Liver (tissue), 9 donors: Measurements from ENCODE around the gene ZDHHC24. TPM values are rescaled to one million over a fixed set of nuclear protein-coding genes. Genes with fewer than 3 reads are reported as not detected.

Source experiments
- DNase-seq: peaks from one replicate; pipeline ENCODE4 v3.0.0-alpha.2; 2017; ENCODE audit warnings: low spot score
- H3K27ac ChIP-seq, 2 donors: one replicate each; pipeline ENCODE4 v1.7.0; 2013; ENCODE audit warnings: inconsistent platforms in 2 of 2, low read length in 2 of 2, control low read depth in 1 of 2, low read depth in 1 of 2, mild to moderate bottlenecking in 1 of 2
- H3K27me3 ChIP-seq, 4 donors: one replicate each; pipeline versions ENCODE4 v1.6.1 to v1.7.0; 2013; ENCODE audit warnings: low read length in 3 of 4, inconsistent platforms in 1 of 4, mild to moderate bottlenecking in 1 of 4, moderate library complexity in 1 of 4; ENCODE audit not compliant: control insufficient read depth in 4 of 4, insufficient read depth in 4 of 4
- H3K36me3 ChIP-seq, 4 donors: one replicate each; pipeline versions ENCODE4 v1.6.1 to v1.7.0; 2013; ENCODE audit warnings: low read length in 3 of 4, mild to moderate bottlenecking in 3 of 4, low read depth in 1 of 4, moderate library complexity in 1 of 4; ENCODE audit not compliant: control insufficient read depth in 4 of 4, insufficient read depth in 3 of 4
- H3K4me1 ChIP-seq, 4 donors: one replicate each; pipeline versions ENCODE4 v1.6.1 to v1.7.0; 2013; ENCODE audit warnings: low read length in 3 of 4, mild to moderate bottlenecking in 3 of 4, moderate library complexity in 1 of 4; ENCODE audit not compliant: control insufficient read depth in 4 of 4, insufficient read depth in 4 of 4
- H3K4me3 ChIP-seq, 3 donors: one replicate each; pipeline versions ENCODE4 v1.6.1 to v1.7.0; 2013; ENCODE audit warnings: low read length in 3 of 3, control low read depth in 1 of 3, low read depth in 1 of 3, mild to moderate bottlenecking in 1 of 3
- H3K9ac ChIP-seq, 2 donors: one replicate each; pipeline ENCODE4 v1.7.0; 2013; ENCODE audit warnings: low read length in 2 of 2, mild to moderate bottlenecking in 2 of 2, moderate library complexity in 2 of 2, control low read depth in 1 of 2, low read depth in 1 of 2
- H3K9me3 ChIP-seq, 4 donors: one replicate each; pipeline versions ENCODE4 v1.6.1 to v1.7.0; 2013; ENCODE audit warnings: low read length in 3 of 4; ENCODE audit not compliant: control insufficient read depth in 4 of 4
- ATF3 ChIP-seq: IDR thresholded peaks from 2 replicates; pipeline ENCODE4 v1.6.1; 2016; ENCODE audit warnings: antibody characterized with exemption
- CTCF ChIP-seq: fragments of 150-350 bp; IDR thresholded peaks from 2 replicates; pipeline ENCODE4 v1.5.1; 2017; ENCODE audit warnings: improper control_type of control experiment, low read depth, low read length; ENCODE audit not compliant: missing input control
- EGR1 ChIP-seq, 2 donors: IDR thresholded peaks; 2 replicates each; pipeline ENCODE4 v1.6.1; 2016 to 2018; ENCODE audit warnings: antibody characterized with exemption in 2 of 2, low read depth in 2 of 2
- FOXA2 ChIP-seq: IDR thresholded peaks from 2 replicates; pipeline ENCODE4 v1.6.1; 2016; ENCODE audit warnings: antibody characterized with exemption
- HNF4A ChIP-seq, 2 donors: conservative IDR thresholded peaks; 2 replicates each; pipeline ENCODE4 v1.6.1; 2016; ENCODE audit warnings: antibody characterized with exemption in 2 of 2, mild to moderate bottlenecking in 2 of 2
- JUND ChIP-seq, 2 donors: IDR thresholded peaks; 2 replicates each; pipeline ENCODE4 v1.6.1; 2016; ENCODE audit warnings: antibody characterized with exemption in 2 of 2
- NR2F2 ChIP-seq: IDR thresholded peaks from 2 replicates; pipeline ENCODE4 v1.6.1; 2016; ENCODE audit warnings: antibody characterized with exemption
- RAD21 ChIP-seq, 2 donors: IDR thresholded peaks; 2 replicates each; pipeline ENCODE4 v1.6.1; 2016; ENCODE audit warnings: antibody characterized with exemption in 2 of 2, mild to moderate bottlenecking in 2 of 2
- REST ChIP-seq: IDR thresholded peaks from 2 replicates; pipeline ENCODE4 v1.6.1; 2016; ENCODE audit warnings: antibody characterized with exemption, mild to moderate bottlenecking
- TAF1 ChIP-seq: conservative IDR thresholded peaks from 2 replicates; pipeline ENCODE4 v1.6.1; 2016; ENCODE audit warnings: antibody characterized with exemption, mild to moderate bottlenecking
- WGBS: extraction: QIAGEN DNeasy Blood & Tissue Kit; methylation state at CpG from one replicate; pipeline ENCODE4 v1.1.7; 2013; 5-methylcytosine and 5-hydroxymethylcytosine counted together
- polyA plus RNA-seq, 2 donors: library from polyadenylated mRNA; stranded (reverse) in 1 of 2; unstranded in 1 of 2; fragments of 200-250 nt in 1 of 2; fragments of >200 nt in 1 of 2; fragmentation: Nextera tagmentation in 1 of 2; extraction: Ambion mirVana in 1 of 2; gene quantifications; one replicate each; pipeline versions ENCODE4 v1.2.1 to v1.2.3, GENCODE V29; 2013 to 2015
- total RNA-seq, 2 donors: library from RNA; depleted of rRNA; stranded (reverse); fragments of >200 nt; gene quantifications; one replicate each; pipeline ENCODE4 v1.2.3, GENCODE V29; 2014
- donor health status: healthy.
- donor health status: healthy.
- donor health status: healthy.
- donor health status: healthy.
- donor health status: healthy.

Gene ZDHHC24
- total and polyA plus RNA-seq, 4 donors: 4.1 to 6.4 (median 5.1) TPM

- no peak overlapping the region for H3K27ac ChIP-seq
- H3K4me1 ChIP-seq: peaks cover 15 to 40% (median 31%) of the 10 kb centered on the region in 4 donors
- peak overlapping the region; percentile 56 to 93 (median 91) for H3K4me3 ChIP-seq
- WGBS: 26% methylated on average over 7 of the region's 7 CpGs
- no peak for DNase-seq
- no peaks in the 10 kb centered on the region for H3K9me3 ChIP-seq
- no peaks in the 10 kb centered on the region for H3K27me3 ChIP-seq
- TF ChIP-seq JUND (IDR thresholded peaks at IDR 0.05) (no peak), REST (peak; percentile 65), RAD21 (IDR thresholded peaks at IDR 0.05) (no peak), EGR1 (IDR thresholded peaks at IDR 0.05; ENCODE audit: low read depth in 2 of 2) (no peak), TAF1 (no peak), ATF3 (no peak)
- H3K36me3 ChIP-seq: no peaks in the 10 kb centered on the region
- peak overlapping the region; percentile 70 to 73 for H3K9ac ChIP-seq
Measured at GRCh38 chr11:66593650-66594049, 47.8 kb upstream of the ZDHHC24 start.

GRCh38 chr11:66593303-66593635 is 47.4 kb upstream of the ZDHHC24 start:
- 4% methylated on average over 12 of the region's 12 CpGs for WGBS
- Histone ChIP-seq H3K9me3 (no peaks in the 10 kb centered on the region), H3K9ac (peak overlapping the region; percentile 70 to 73), H3K27me3 (no peaks in the 10 kb centered on the region), H3K4me1 (peaks cover 15 to 40% (median 31%) of the 10 kb centered on the region in 4 donors), H3K27ac (peak overlapping the region; percentile 77 to 79), H3K4me3 (peak overlapping the region; percentile 56 to 93 (median 91)), H3K36me3 (no peaks in the 10 kb centered on the region)
- TF ChIP-seq ATF3 (no peak), HNF4A (conservative IDR thresholded peaks at IDR 0.05) (no peak), RAD21 (IDR thresholded peaks at IDR 0.05) (no peak), FOXA2 (no peak), NR2F2 (no peak), CTCF (no peak), TAF1 (no peak)
- no peak for DNase-seq
